Mammary epithelial cell (primary cell): ENCODE measurements around the gene MLN.

Experiments
- CTCF ChIP-seq, 2 donors: IDR thresholded peaks in 1 of 2; conservative IDR thresholded peaks in 1 of 2; 2 replicates each; pipeline ENCODE4 v1.5.1; 2011 to 2012; ENCODE audit warnings: inconsistent platforms in 2 of 2, low read length in 2 of 2, mild to moderate bottlenecking in 2 of 2, control low read depth in 1 of 2, low read depth in 1 of 2; ENCODE audit not compliant: insufficient read depth in 1 of 2; ENCODE audit errors: extremely low read depth in 1 of 2
- EZH2 ChIP-seq: IDR thresholded peaks from 2 replicates; pipeline ENCODE4 v1.6.1; 2012; ENCODE audit warnings: low read length, inconsistent platforms, borderline replicate concordance

DNA sequence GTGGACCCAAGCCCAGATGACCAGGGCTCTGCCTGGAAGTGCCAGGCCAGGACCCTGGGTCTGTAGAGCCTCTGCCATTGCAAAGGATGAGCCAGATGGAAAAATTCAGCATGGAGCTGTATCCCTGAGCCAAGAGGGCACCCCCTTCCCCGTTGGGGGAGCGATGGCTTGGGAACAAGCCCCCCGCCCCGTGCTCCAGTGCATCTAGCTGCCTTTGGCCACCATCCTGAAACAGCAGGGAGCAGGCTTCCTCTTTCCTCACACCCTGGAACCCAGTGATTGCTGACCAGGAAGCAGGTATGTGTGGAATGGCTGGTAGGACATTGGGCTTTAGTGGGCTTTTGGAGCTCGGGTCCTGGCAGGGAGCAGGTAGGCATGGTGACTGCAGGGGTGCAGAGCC lies 2.2 kb downstream of the MLN start:
- TF ChIP-seq CTCF (conservative IDR thresholded peaks at IDR 0.05 in 1 of 2, IDR thresholded peaks at IDR 0.05 in 1 of 2; ENCODE audit: extremely low read depth in 1 of 2, insufficient read depth in 1 of 2, low read depth in 1 of 2, low read length in 2 of 2), result no peak
- TF ChIP-seq EZH2, result no peak
